ENCODE results near the gene IZUMO4.

- TF ChIP-seq SIN3A (IDR thresholded peaks at IDR 0.05; ENCODE audit: borderline replicate concordance, insufficient read depth, low read length) (no peak), REST (IDR thresholded peaks at IDR 0.05; ENCODE audit: insufficient read depth in 1 of 2, low read depth in 2 of 2, low read length in 2 of 2) (no peak), TAF1 (IDR thresholded peaks at IDR 0.05; ENCODE audit: borderline replicate concordance, insufficient read depth, low read length) (no peak), POLR2AphosphoS5 (IDR thresholded peaks at IDR 0.05; ENCODE audit: low read depth, low read length) (no peak), FOXP2 (optimal IDR thresholded peaks at IDR 0.05; ENCODE audit: borderline replicate concordance, extremely low read depth, extremely low read length, insufficient read depth) (no peak)
Measured at GRCh38 chr19:2117215-2117960, 20.7 kb downstream of the IZUMO4 start.
